Gastrocnemius medialis (tissue), 4 donors: ENCODE results near the gene MED4. TPM values are rescaled to one million over a fixed set of nuclear protein-coding genes. Genes with fewer than 3 reads are reported as not detected.

Experiments
- ATAC-seq, 2 donors: fragments of 150-250 bp; one replicate each; pipeline ENCODE4 v1.9.1; 2016
- DNase-seq, 2 donors: peaks; one replicate each; pipeline ENCODE4 v3.0.0-alpha.2; 2019
- H3K27ac ChIP-seq, 4 donors: fragments of 200-600 bp; sonication (generic); 1 replicate in 1 of 4; 2 replicates in 3 of 4; pipeline ENCODE4 v1.5.1; 2016 to 2018; ENCODE audit warnings: mild to moderate bottlenecking in 2 of 4, moderate library complexity in 1 of 4
- H3K27me3 ChIP-seq, 3 donors: fragments of 200-600 bp; sonication (generic) in 2 of 3; 1 replicate in 1 of 3; 2 replicates in 2 of 3; pipeline versions ENCODE4 v1.5.1 to v1.6.0; 2016 to 2019; ENCODE audit warnings: mild to moderate bottlenecking in 1 of 3, moderate library complexity in 1 of 3
- H3K36me3 ChIP-seq, 2 donors: fragments of 200-600 bp; sonication (generic) in 1 of 2; one replicate each; pipeline ENCODE4 v1.5.1; 2017 to 2018
- H3K4me1 ChIP-seq, 2 donors: fragments of 200-600 bp; sonication (generic) in 1 of 2; one replicate each; pipeline ENCODE4 v1.5.1; 2016 to 2017; ENCODE audit warnings: mild to moderate bottlenecking in 2 of 2
- H3K4me3 ChIP-seq, 4 donors: fragments of 200-600 bp; sonication (generic) in 3 of 4; 1 replicate in 1 of 4; 2 replicates in 3 of 4; pipeline ENCODE4 v1.5.1; 2016 to 2019; ENCODE audit warnings: mild to moderate bottlenecking in 2 of 4
- H3K9me3 ChIP-seq, 3 donors: fragments of 200-600 bp; sonication (generic) in 2 of 3; 1 replicate in 1 of 3; 2 replicates in 2 of 3; pipeline ENCODE4 v1.5.1; 2016 to 2019
- POLR2A ChIP-seq, 2 donors: fragments of 450-650 bp; IDR thresholded peaks; one replicate each; pipeline ENCODE4 v1.6.1; 2017; ENCODE audit warnings: antibody characterized with exemption in 2 of 2, mild to moderate bottlenecking in 2 of 2, moderate library complexity in 2 of 2
- in situ Hi-C, 4 donors: fragments of 200-750 bp; cut with MboI; loops; one replicate each; pipeline versions ENCODE4 v1.15.0 to v1.8.0; 2017; ENCODE audit warnings: low sequenced_read_pairs in 4 of 4
- intact Hi-C: fragments of 100-400 bp; cut with DNase I; formaldehyde crosslinking; loops from one replicate; pipeline ENCODE4 v1.15.1; 2023; ENCODE audit warnings: low total_unique reads
- total RNA-seq, 4 donors: library from RNA; depleted of rRNA; stranded (reverse); fragments of >200 nt; gene quantifications; one replicate each; pipeline versions ENCODE4 v1.1.0 to v1.2.3, GENCODE V29; 2016
- TF ChIP-seq, protein P1 (sequence below), 5 experiments: fragments of 450-650 bp in 3 of 5; fragments of 200-600 bp in 2 of 5; sonication (generic) in 2 of 5; IDR thresholded peaks in 4 of 5; conservative IDR thresholded peaks in 1 of 5; 1 replicate in 4 of 5; 2 replicates in 1 of 5; pipeline ENCODE4 v1.5.1; 2016 to 2019; ENCODE audit warnings: antibody characterized with exemption in 5 of 5, mild to moderate bottlenecking in 3 of 5, moderate library complexity in 3 of 5

Gene MED4
- total RNA-seq, 4 donors from 2014 or later = 30.7 to 37.5 (median 31.9) TPM

DNA sequence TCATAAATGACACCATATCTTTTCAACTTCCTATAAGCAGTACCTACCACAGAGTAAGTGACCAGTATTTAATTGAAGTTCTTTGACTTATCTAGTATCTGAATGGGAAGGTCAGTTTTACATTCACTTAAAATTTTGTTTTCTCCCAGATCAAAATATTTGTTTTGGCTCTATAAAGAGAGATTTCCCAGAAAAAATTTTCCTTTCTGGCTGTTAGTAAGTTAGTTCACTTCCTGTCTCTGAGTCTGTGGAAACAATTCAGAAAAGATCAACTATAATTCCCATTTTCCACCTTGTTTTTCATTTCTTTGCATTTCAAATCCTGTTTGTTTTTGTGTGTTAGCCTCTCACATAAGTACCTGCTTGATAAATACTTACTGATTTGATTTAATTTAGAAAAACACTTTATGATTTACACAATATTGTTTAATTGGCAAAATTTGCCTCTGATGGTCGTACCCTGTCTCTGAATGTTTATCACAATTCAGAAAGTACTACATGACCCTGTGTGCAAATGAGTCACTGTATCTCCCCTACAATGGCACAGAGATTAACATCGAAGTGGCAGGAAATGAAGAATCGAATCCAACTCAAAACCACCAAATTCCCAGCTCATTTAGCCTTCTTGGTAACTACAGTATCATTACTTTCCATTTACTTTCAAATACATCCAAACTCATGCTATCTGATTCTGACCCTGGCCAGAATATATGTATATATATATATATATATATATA, 15.4 kb upstream of the MED4 start:
- Histone ChIP-seq H3K27me3 (no peaks in the 10 kb centered on the region), H3K4me1 (peaks cover 8 to 25% of the 10 kb centered on the region in 2 donors), H3K36me3 (no peaks in the 10 kb centered on the region), H3K27ac (peak overlapping the region; percentile 53 to 75 (median 66)), H3K9me3 (no peaks in the 10 kb centered on the region), H3K4me3 (no peak overlapping the region)
- ATAC-seq (peak; percentile 39 to 44), DNase-seq (no peak)
- in situ Hi-C loops (loop anchor here in 1 of 4 donors (25.0 kb wide), 1 partner anchor 652 kb away; no protein-coding TSS in a partner anchor), intact Hi-C loops (no loop called here)
- TF ChIP-seq POLR2A (IDR thresholded peaks at IDR 0.05) = no peak
- TF ChIP-seq, protein P1, sequence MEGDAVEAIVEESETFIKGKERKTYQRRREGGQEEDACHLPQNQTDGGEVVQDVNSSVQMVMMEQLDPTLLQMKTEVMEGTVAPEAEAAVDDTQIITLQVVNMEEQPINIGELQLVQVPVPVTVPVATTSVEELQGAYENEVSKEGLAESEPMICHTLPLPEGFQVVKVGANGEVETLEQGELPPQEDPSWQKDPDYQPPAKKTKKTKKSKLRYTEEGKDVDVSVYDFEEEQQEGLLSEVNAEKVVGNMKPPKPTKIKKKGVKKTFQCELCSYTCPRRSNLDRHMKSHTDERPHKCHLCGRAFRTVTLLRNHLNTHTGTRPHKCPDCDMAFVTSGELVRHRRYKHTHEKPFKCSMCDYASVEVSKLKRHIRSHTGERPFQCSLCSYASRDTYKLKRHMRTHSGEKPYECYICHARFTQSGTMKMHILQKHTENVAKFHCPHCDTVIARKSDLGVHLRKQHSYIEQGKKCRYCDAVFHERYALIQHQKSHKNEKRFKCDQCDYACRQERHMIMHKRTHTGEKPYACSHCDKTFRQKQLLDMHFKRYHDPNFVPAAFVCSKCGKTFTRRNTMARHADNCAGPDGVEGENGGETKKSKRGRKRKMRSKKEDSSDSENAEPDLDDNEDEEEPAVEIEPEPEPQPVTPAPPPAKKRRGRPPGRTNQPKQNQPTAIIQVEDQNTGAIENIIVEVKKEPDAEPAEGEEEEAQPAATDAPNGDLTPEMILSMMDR (IDR thresholded peaks at IDR 0.05 in 4 of 5, conservative IDR thresholded peaks at IDR 0.05 in 1 of 5) = no peak

DNA sequence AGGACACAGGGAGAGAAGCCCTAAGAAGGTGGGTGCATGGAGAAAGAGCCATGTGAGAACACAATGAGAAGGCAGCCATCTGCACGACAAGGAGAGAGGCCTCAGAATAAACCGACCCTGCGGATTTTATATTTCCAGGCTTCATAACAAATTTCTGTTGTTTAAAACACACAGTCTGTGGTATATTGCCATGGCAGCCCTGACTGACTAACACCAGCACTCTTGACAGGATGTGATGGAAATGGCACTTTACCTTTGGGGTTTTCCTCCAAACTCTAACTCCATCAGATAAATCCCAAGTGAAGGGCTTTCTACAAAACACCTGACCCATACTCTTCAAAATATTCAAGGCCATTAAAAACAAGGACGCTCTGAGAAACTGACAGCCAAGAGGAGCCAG, 13.2 kb upstream of the MED4 start:
- Histone ChIP-seq H3K27ac (peak overlapping the region in 2 of 4 donors; percentile 53 to 64), H3K9me3 (no peaks in the 10 kb centered on the region), H3K4me3 (no peak overlapping the region), H3K4me1 (peaks cover 5 to 25% of the 10 kb centered on the region in 2 donors), H3K36me3 (no peaks in the 10 kb centered on the region), H3K27me3 (no peaks in the 10 kb centered on the region)
- no peak for TF ChIP-seq POLR2A (IDR thresholded peaks at IDR 0.05)
- TF ChIP-seq, protein P1 (IDR thresholded peaks at IDR 0.05 in 4 of 5, conservative IDR thresholded peaks at IDR 0.05 in 1 of 5) = no peak
- in situ Hi-C loops (loop anchor here in 1 of 4 donors (25.0 kb wide), 1 partner anchor 654 kb away; no protein-coding TSS in a partner anchor), intact Hi-C loops (no loop called here)
- DNase-seq (no peak), ATAC-seq (no peak)

DNA sequence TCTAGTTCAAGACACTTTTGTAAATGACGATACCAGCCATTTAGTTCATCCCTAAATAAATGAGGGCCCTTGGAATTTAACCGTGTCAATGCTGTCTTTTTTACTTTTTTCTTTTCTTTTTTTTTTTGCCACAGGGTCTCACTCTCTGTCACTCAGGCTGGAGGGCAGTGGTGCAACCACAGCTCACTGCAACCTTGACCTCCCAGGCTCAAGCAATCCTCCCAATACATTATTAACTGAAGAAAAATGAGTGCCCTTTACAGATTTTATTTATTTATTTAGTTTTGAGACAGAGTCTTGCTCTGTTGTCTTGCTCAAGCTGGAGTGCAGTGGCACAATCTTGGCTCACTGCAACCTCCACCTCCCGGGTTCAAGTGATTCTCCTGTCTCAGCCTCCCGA, 2.9 kb upstream of the MED4 start:
- ATAC-seq (no peak), DNase-seq (no peak)
- H3K36me3 ChIP-seq = no peaks in the 10 kb centered on the region
- no peak overlapping the region for H3K4me3 ChIP-seq
- H3K4me1 ChIP-seq = peaks cover 13 to 16% of the 10 kb centered on the region in 2 donors
- TF ChIP-seq, protein P1 (IDR thresholded peaks at IDR 0.05 in 4 of 5, conservative IDR thresholded peaks at IDR 0.05 in 1 of 5) = no peak
- no peak for TF ChIP-seq POLR2A (IDR thresholded peaks at IDR 0.05)
- no peak overlapping the region for H3K27ac ChIP-seq
- no peaks in the 10 kb centered on the region for H3K9me3 ChIP-seq
- in situ Hi-C loops (loop anchor here in 2 of 4 donors (10.0 kb wide), 2 partner anchors 63 to 207 kb away; partner anchors contain the start of genes NUDT15 (in 1 of the 2) and RB1 (in 1 of the 2)), intact Hi-C loops (loop anchor here (5.0 kb wide), 1 partner anchor 205 kb away; the partner anchor contains the start of gene RB1)
- no peaks in the 10 kb centered on the region for H3K27me3 ChIP-seq

DNA sequence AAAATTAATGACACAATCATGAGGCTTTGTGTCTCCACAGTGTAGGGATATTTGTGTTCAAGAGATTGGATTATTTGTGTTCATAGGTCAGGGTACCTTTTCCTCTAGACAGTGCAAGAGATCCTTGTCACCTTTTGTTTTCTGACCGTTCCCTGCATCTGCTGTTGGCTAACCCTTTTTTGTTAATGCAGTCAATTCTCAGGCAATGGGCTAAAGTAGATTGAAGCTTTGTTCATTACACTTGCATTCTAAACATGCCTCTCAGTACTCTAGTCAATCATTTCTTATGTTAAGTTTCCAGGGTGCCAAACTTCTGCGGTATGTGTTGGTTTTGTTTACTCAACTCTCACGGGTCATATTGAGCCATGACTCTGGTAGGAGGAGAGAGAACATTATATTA, 1.8 kb upstream of the MED4 start:
- Histone ChIP-seq H3K9me3 (no peaks in the 10 kb centered on the region), H3K27ac (no peak overlapping the region), H3K4me3 (no peak overlapping the region), H3K36me3 (no peaks in the 10 kb centered on the region), H3K4me1 (peaks cover 22 to 27% of the 10 kb centered on the region in 2 donors), H3K27me3 (no peaks in the 10 kb centered on the region)
- ATAC-seq (no peak), DNase-seq (no peak)
- in situ Hi-C loops (loop anchor here in 2 of 4 donors (10.0 kb wide), 2 partner anchors 62 to 208 kb away; partner anchors contain the start of genes NUDT15 (in 1 of the 2) and RB1 (in 1 of the 2)), intact Hi-C loops (loop anchor here (5.0 kb wide), 1 partner anchor 206 kb away; the partner anchor contains the start of gene RB1)
- TF ChIP-seq, protein P1 (IDR thresholded peaks at IDR 0.05 in 4 of 5, conservative IDR thresholded peaks at IDR 0.05 in 1 of 5) = no peak
- no peak for TF ChIP-seq POLR2A (IDR thresholded peaks at IDR 0.05)
